HL-60 (cell line): Measurements from ENCODE around the gene MFN2.

Source experiments
- CTCF ChIP-seq: IDR thresholded peaks from one replicate; pipeline ENCODE4 v1.5.1; 2011; ENCODE audit warnings: low read length, control low read depth, inconsistent platforms; ENCODE audit not compliant: insufficient read depth
- POLR2AphosphoS5 ChIP-seq: IDR thresholded peaks from 2 replicates; pipeline ENCODE4 v1.6.1; 2012; ENCODE audit warnings: low read depth

- TF ChIP-seq CTCF: no peak
- no peak for TF ChIP-seq POLR2AphosphoS5
These were observed 79.0 kb downstream of the MFN2 start for GRCh38 chr1:12059226-12059625.
